ENCODE data around the gene SFXN3. TPM values are rescaled to one million over a fixed set of nuclear protein-coding genes. Genes with fewer than 3 reads are reported as not detected.
A peak's percentile ranks its signal among the peaks of the same experiment; 100 is the strongest.

The SFXN3 gene
- total RNA-seq, 3 donors from 2014 or later (not counting 1 experiment from before 2014, with no cell fraction given) = 59.7 to 74.5 (median 68.9) TPM

- peaks cover 25 to 29% of the 10 kb centered on the region in 2 donors for H3K4me1 Mint-ChIP-seq
- no peaks in the 10 kb centered on the region for H3K9me3 Mint-ChIP-seq
- peaks cover 29% of the 10 kb centered on the region for H3K36me3 ChIP-seq (ENCODE audit: control insufficient read depth, insufficient read depth, low read length)
- peak; percentile 78 for TF ChIP-seq CTCF (IDR thresholded peaks at IDR 0.05)
- DNase-seq = peak; percentile 65 to 88
- H3K4me3 Mint-ChIP-seq = no peak overlapping the region
- peak; percentile 87 for ATAC-seq
- intact Hi-C loops (cut with micrococcal nuclease) = loop anchor here (1.0 kb wide), 1 partner anchor 27 kb away; no protein-coding TSS in a partner anchor
- H3K27ac Mint-ChIP-seq = peak overlapping the region; percentile 51 to 89
- peaks cover 18% of the 10 kb centered on the region for H3K4me1 ChIP-seq (ENCODE audit: control insufficient read depth, insufficient read depth, low read length)
- no peak overlapping the region for H3K27ac ChIP-seq (ENCODE audit: low read length)
- WGBS (ENCODE audit: insufficient coverage) = 26% methylated on average over 4 of the region's 6 CpGs
- H3K36me3 Mint-ChIP-seq = peaks cover 14% of the 10 kb centered on the region
- H3K27me3 Mint-ChIP-seq (ENCODE audit: low read depth in 2 of 2) = peaks cover 2 to 4% of the 10 kb centered on the region in 2 donors
- H3K9me3 ChIP-seq (ENCODE audit: control insufficient read depth, insufficient read depth, low read length) = no peaks in the 10 kb centered on the region
- H3K27me3 ChIP-seq (ENCODE audit: control insufficient read depth, insufficient read depth, low read length) = peaks cover 5% of the 10 kb centered on the region
- H3K4me3 ChIP-seq (ENCODE audit: low read length) = no peak overlapping the region
Observed at GRCh38 chr10:101041252-101041761, 10.3 kb downstream of the SFXN3 start.

- H3K9me3 Mint-ChIP-seq = no peaks in the 10 kb centered on the region
- Histone ChIP-seq H3K9me3 (ENCODE audit: control insufficient read depth, insufficient read depth, low read length) (no peaks in the 10 kb centered on the region), H3K4me3 (ENCODE audit: low read length) (no peak overlapping the region), H3K27ac (ENCODE audit: low read length) (peak overlapping the region; percentile 64), H3K36me3 (ENCODE audit: control insufficient read depth, insufficient read depth, low read length) (peaks cover 21% of the 10 kb centered on the region), H3K4me1 (ENCODE audit: control insufficient read depth, insufficient read depth, low read length) (peaks cover 18% of the 10 kb centered on the region), H3K27me3 (ENCODE audit: control insufficient read depth, insufficient read depth, low read length) (peaks cover 6% of the 10 kb centered on the region)
- intact Hi-C loops (cut with micrococcal nuclease) = loop anchor here (2.0 kb wide), 2 partner anchors 19 to 101 kb away; partner anchors contain the start of gene KAZALD1
- no peak for DNase-seq
- H3K27ac Mint-ChIP-seq = peak overlapping the region; percentile 89 to 97
- peaks cover 10 to 13% of the 10 kb centered on the region in 2 donors for H3K27me3 Mint-ChIP-seq (ENCODE audit: low read depth in 2 of 2)
- ATAC-seq = no peak
- H3K4me3 Mint-ChIP-seq = peak overlapping the region; percentile 95
- WGBS (ENCODE audit: insufficient coverage) = 91% methylated on average over 3 of the region's 4 CpGs
- peaks cover 25 to 29% of the 10 kb centered on the region in 2 donors for H3K4me1 Mint-ChIP-seq
- H3K36me3 Mint-ChIP-seq = peaks cover 14% of the 10 kb centered on the region
- TF ChIP-seq CTCF (IDR thresholded peaks at IDR 0.05) = no peak
Observed at GRCh38 chr10:101042118-101042517, 11.1 kb downstream of the SFXN3 start.

GRCh38 chr10:101042667-101043362 is 11.8 kb downstream of the SFXN3 start:
- Histone ChIP-seq H3K27ac (ENCODE audit: low read length) (peak overlapping the region; percentile 64), H3K36me3 (ENCODE audit: control insufficient read depth, insufficient read depth, low read length) (peaks cover 14% of the 10 kb centered on the region), H3K4me3 (ENCODE audit: low read length) (peak overlapping the region; percentile 73), H3K9me3 (ENCODE audit: control insufficient read depth, insufficient read depth, low read length) (no peaks in the 10 kb centered on the region), H3K4me1 (ENCODE audit: control insufficient read depth, insufficient read depth, low read length) (peaks cover 18% of the 10 kb centered on the region), H3K27me3 (ENCODE audit: control insufficient read depth, insufficient read depth, low read length) (peaks cover 12% of the 10 kb centered on the region)
- Mint-ChIP-seq H3K4me3 (peak overlapping the region; percentile 95), H3K9me3 (no peaks in the 10 kb centered on the region), H3K27ac (peak overlapping the region; percentile 89 to 97), H3K36me3 (peaks cover 9% of the 10 kb centered on the region), H3K27me3 (ENCODE audit: low read depth in 2 of 2) (peaks cover 15 to 17% of the 10 kb centered on the region in 2 donors), H3K4me1 (peaks cover 25 to 29% of the 10 kb centered on the region in 2 donors)
- intact Hi-C loops (cut with micrococcal nuclease) = loop anchor here (2.0 kb wide), 2 partner anchors 18 to 100 kb away; partner anchors contain the start of gene KAZALD1
- TF ChIP-seq CTCF (IDR thresholded peaks at IDR 0.05) = no peak
- 5% methylated on average over 40 of the region's 40 CpGs for WGBS (ENCODE audit: insufficient coverage)
- DNase-seq (peak; percentile 76 to 88), ATAC-seq (peak; percentile 84)
